H1 (cell line): ENCODE results near the gene LCN12. TPM values are rescaled to one million over a fixed set of nuclear protein-coding genes. Genes with fewer than 3 reads are reported as not detected.

Source experiments
- CTCF ChIA-PET: fragments of 300-600 bp; sonication (Branson Sonifier 250); formaldehyde crosslinking; loops from one replicate; lab custom pipeline; 2021; ENCODE audit not compliant: partially characterized antibody; lab: Charles Lee
- POLR2A ChIA-PET: fragments of 300-600 bp; sonication (Branson Sonifier 250); formaldehyde crosslinking; loops from one replicate; lab custom pipeline; 2021; ENCODE audit warnings: inconsistent platforms; ENCODE audit not compliant: partially characterized antibody; lab: Charles Lee
- DNase-seq, 2 experiments: peaks; one replicate each; pipeline versions ENCODE4 v3.0.0 to v3.0.0-alpha.2; 2010 to 2022; ENCODE audit warnings: low spot score in 2 of 2, low read depth in 1 of 2, mixed read lengths in 1 of 2
- FAIRE-seq: peaks from 2 replicates; lab custom pipeline; 2011; peaks lifted over from hg19 to GRCh38; lab: Jason Lieb, UNC
- H2AFZ ChIP-seq: 2 replicates; pipeline ENCODE4 v1.8.1; 2012; ENCODE audit warnings: low read length, inconsistent platforms
- H2AK5ac ChIP-seq: 2 replicates; pipeline ENCODE4 v1.6.1; 2013; ENCODE audit warnings: low read depth, low read length
- H2BK120ac ChIP-seq: replicated peaks from 2 replicates; pipeline ENCODE3; 2013; ENCODE audit warnings: low read depth, low read length, inconsistent platforms
- H2BK12ac ChIP-seq: 2 replicates; pipeline ENCODE4 v1.6.1; 2013; ENCODE audit warnings: low read depth, low read length
- H2BK15ac ChIP-seq: 2 replicates; pipeline ENCODE4 v1.6.1; 2013; ENCODE audit warnings: low read length
- H2BK20ac ChIP-seq: 2 replicates; pipeline ENCODE4 v1.6.1; 2013; ENCODE audit warnings: low read length
- H2BK5ac ChIP-seq: 2 replicates; pipeline ENCODE4 v1.6.1; 2013; ENCODE audit warnings: low read depth, low read length
- H3K14ac ChIP-seq: 2 replicates; pipeline ENCODE4 v1.6.1; 2013; ENCODE audit warnings: inconsistent platforms; ENCODE audit not compliant: insufficient read length
- H3K18ac ChIP-seq: 2 replicates; pipeline ENCODE4 v1.6.1; 2013; ENCODE audit warnings: low read length; ENCODE audit errors: extremely low read depth
- H3K23ac ChIP-seq: 2 replicates; pipeline ENCODE4 v1.6.1; 2013; ENCODE audit warnings: inconsistent platforms; ENCODE audit not compliant: insufficient read length
- H3K23me2 ChIP-seq: 2 replicates; pipeline ENCODE4 v1.6.1; 2013; ENCODE audit warnings: low read depth, low read length
- H3K27ac ChIP-seq: 2 replicates; pipeline ENCODE4 v1.6.1; 2011; ENCODE audit warnings: low read depth, low read length, inconsistent platforms
- H3K27me3 ChIP-seq, 4 experiments: replicated peaks in 1 of 4; 1 replicate in 1 of 4; 2 replicates in 3 of 4; pipeline versions ENCODE4 v1.6.1 to v1.8.1; 2011 to 2013; ENCODE audit warnings: low read length in 3 of 4, mild to moderate bottlenecking in 3 of 4, inconsistent platforms in 2 of 4, mixed read lengths in 2 of 4, moderate library complexity in 1 of 4; ENCODE audit not compliant: control insufficient read depth in 3 of 4, insufficient read depth in 3 of 4; ENCODE audit errors: extremely low read depth in 1 of 4
- H3K36me3 ChIP-seq, 4 experiments: 2 replicates each; pipeline versions ENCODE4 v1.6.1 to v1.8.1; 2011 to 2013; ENCODE audit warnings: mild to moderate bottlenecking in 4 of 4, low read length in 3 of 4, moderate library complexity in 2 of 4, control low read depth in 1 of 4, inconsistent platforms in 1 of 4; ENCODE audit not compliant: insufficient read depth in 4 of 4, control insufficient read depth in 2 of 4
- H3K4ac ChIP-seq: replicated peaks from 2 replicates; pipeline ENCODE3; 2013; ENCODE audit warnings: low read length, low read depth, mixed read lengths, inconsistent platforms; ENCODE audit not compliant: insufficient read length
- H3K4me1 ChIP-seq, 4 experiments: replicated peaks in 1 of 4; 1 replicate in 1 of 4; 2 replicates in 3 of 4; pipeline versions ENCODE4 v1.6.1 to v1.8.1; 2011 to 2013; ENCODE audit warnings: low read length in 3 of 4, inconsistent platforms in 2 of 4, mixed read lengths in 1 of 4; ENCODE audit not compliant: insufficient read depth in 4 of 4, control insufficient read depth in 3 of 4
- H3K4me2 ChIP-seq, 2 experiments: 2 replicates each; pipeline versions ENCODE4 v1.6.1 to v1.8.1; 2011 to 2013; ENCODE audit warnings: low read depth in 2 of 2, low read length in 2 of 2, control low read depth in 1 of 2, inconsistent platforms in 1 of 2, mild to moderate bottlenecking in 1 of 2; ENCODE audit not compliant: insufficient read depth in 1 of 2
- H3K4me3 ChIP-seq, 4 experiments: fragments of 200-600, 300-600 bp in 1 of 4; sonication (generic), shearing (Covaris generic), sonication (Bioruptor Twin) in 1 of 4; 2 replicates each; pipeline versions ENCODE4 v1.5.1 to v1.8.1; 2011 to 2016; ENCODE audit warnings: low read length in 4 of 4, low read depth in 3 of 4, control low read depth in 2 of 4, inconsistent platforms in 2 of 4, mild to moderate bottlenecking in 2 of 4, mixed read lengths in 1 of 4, moderate library complexity in 1 of 4; ENCODE audit not compliant: insufficient read depth in 2 of 4; ENCODE audit errors: extremely low read depth in 1 of 4
- H3K56ac ChIP-seq: replicated peaks from 2 replicates; pipeline ENCODE3; 2013; ENCODE audit warnings: low read depth, mild to moderate bottlenecking, mixed read lengths, low read length, inconsistent platforms; ENCODE audit not compliant: insufficient read length
- H3K79me1 ChIP-seq: 2 replicates; pipeline ENCODE4 v1.6.1; 2013; ENCODE audit warnings: low read depth, low read length, control low read depth
- H3K79me2 ChIP-seq, 2 experiments: 2 replicates each; pipeline versions ENCODE4 v1.6.1 to v1.8.1; 2012 to 2013; ENCODE audit warnings: low read length in 2 of 2, mild to moderate bottlenecking in 2 of 2, inconsistent platforms in 1 of 2; ENCODE audit not compliant: insufficient read depth in 2 of 2, control insufficient read depth in 1 of 2
- H3K9ac ChIP-seq, 4 experiments: replicated peaks in 1 of 4; 1 replicate in 1 of 4; 2 replicates in 3 of 4; pipeline versions ENCODE4 v1.6.1 to v1.8.1; 2011 to 2013; ENCODE audit warnings: low read depth in 3 of 4, low read length in 3 of 4, control low read depth in 2 of 4, mild to moderate bottlenecking in 2 of 4, moderate library complexity in 2 of 4, inconsistent platforms in 1 of 4; ENCODE audit errors: extremely low read depth in 1 of 4
- H3K9me3 ChIP-seq, 2 experiments: 2 replicates each; pipeline versions ENCODE4 v1.6.1 to v1.8.1; 2012 to 2013; ENCODE audit warnings: mild to moderate bottlenecking in 2 of 2, moderate library complexity in 2 of 2, control low read depth in 1 of 2, inconsistent platforms in 1 of 2, low read depth in 1 of 2, low read length in 1 of 2, mixed read lengths in 1 of 2; ENCODE audit not compliant: insufficient read depth in 2 of 2
- H4K20me1 ChIP-seq, 2 experiments: replicated peaks in 1 of 2; 2 replicates each; pipeline versions ENCODE3 to v1.8.1; 2011 to 2013; ENCODE audit warnings: inconsistent platforms in 2 of 2, low read length in 2 of 2, mild to moderate bottlenecking in 1 of 2; ENCODE audit not compliant: insufficient read depth in 2 of 2, control insufficient read depth in 1 of 2
- H4K5ac ChIP-seq: 2 replicates; pipeline ENCODE4 v1.6.1; 2013; ENCODE audit warnings: low read length, low read depth, mixed read lengths, inconsistent platforms; ENCODE audit not compliant: insufficient read length
- H4K8ac ChIP-seq: 2 replicates; pipeline ENCODE4 v1.8.0; 2013; ENCODE audit warnings: mild to moderate bottlenecking, moderate library complexity, low read length, inconsistent platforms; ENCODE audit not compliant: insufficient read depth; ENCODE audit errors: extremely low read depth
- H4K91ac ChIP-seq: replicated peaks from 2 replicates; pipeline ENCODE3; 2013; ENCODE audit warnings: low read length, mixed read lengths, inconsistent platforms; ENCODE audit not compliant: insufficient read length
- GABPA ChIP-seq: IDR thresholded peaks from 2 replicates; pipeline ENCODE4 v1.6.1; 2011; ENCODE audit warnings: mild to moderate bottlenecking, low read length, moderate library complexity, borderline replicate concordance; ENCODE audit not compliant: insufficient read depth
- POLR2AphosphoS5 ChIP-seq: IDR thresholded peaks from 2 replicates; pipeline ENCODE4 v1.6.1; 2011; ENCODE audit warnings: low read depth, low read length
- SAP30 ChIP-seq: fragments of 300-600 bp; sonication (generic); IDR thresholded peaks from 2 replicates; pipeline ENCODE4 v1.7.1; 2012; ENCODE audit warnings: low read length, moderate library complexity, mild to moderate bottlenecking, inconsistent platforms; ENCODE audit not compliant: insufficient read depth, insufficient replicate concordance
- WGBS, 2 experiments: shearing (Covaris generic) in 1 of 2; methylation state at CpG; one replicate each; pipeline versions ENCODE4 v1.1.6 to v1.1.7; 2013 to 2015; ENCODE audit warnings: low lambda C conversion rate in 2 of 2, mixed read lengths in 2 of 2, inconsistent platforms in 1 of 2, low coverage in 1 of 2, missing lambda C conversion rate in 1 of 2; ENCODE audit not compliant: insufficient replicate concordance in 2 of 2, insufficient coverage in 1 of 2, insufficient read length in 1 of 2; ENCODE audit errors: extremely low coverage in 1 of 2, missing lambda C conversion rate in 1 of 2; 5-methylcytosine and 5-hydroxymethylcytosine counted together
- polyA plus RNA-seq, 7 experiments: library from polyadenylated mRNA; depleted of rRNA in 3 of 7; stranded (reverse) in 5 of 7; unstranded in 2 of 7; fragments of >200 nt in 5 of 7; fragments of 200-250 nt in 2 of 7; gene quantifications; 1 replicate in 5 of 7; 2 replicates in 1 of 7; 4 replicates in 1 of 7; pipeline versions ENCODE4 v1.2.1 to v1.2.3, GENCODE V29; 2011 to 2013; ENCODE audit warnings: missing spikeins in 2 of 7, mixed read lengths in 2 of 7
- total RNA-seq: library from RNA; stranded (reverse); fragmentation: NEBNext Ultra II Directional; extraction: Animal tissue kit (Norgen Biotek cat#: 25700); gene quantifications from 2 replicates; pipeline ENCODE4 v1.2.1, GENCODE V29; 2021

The LCN12 gene
- total and polyA plus RNA-seq, 2 of the 8 experiments (the other 6 are each of a cell fraction or from before 2014, with no cell fraction given): 1.1 to 1.7 TPM

GRCh38 chr9:136972743-136973142 is 20.7 kb downstream of the LCN12 start:
- H3K4me3 ChIP-seq: no peak overlapping the region
- no peak overlapping the region for H4K91ac ChIP-seq
- no peak overlapping the region for H2BK120ac ChIP-seq
- no peak overlapping the region for H2AK5ac ChIP-seq
- peaks cover 4% of the 10 kb centered on the region; the same call in 1 of the 2 replicates for H3K23me2 ChIP-seq
- H4K20me1 ChIP-seq: peaks cover 0 to 2% of the 10 kb centered on the region in 2 experiments
- no peak overlapping the region for H2AFZ ChIP-seq
- no peak for DNase-seq
- no peak overlapping the region for H3K4ac ChIP-seq
- WGBS, 2 experiments: 87% methylated on average over 12 of the region's 13 CpGs; no CpG with 5 or more reads in 1 of the 2 experiments
- FAIRE-seq: no peak
- H3K27ac ChIP-seq: no peak overlapping the region
- H3K79me1 ChIP-seq: no peaks in the 10 kb centered on the region
- H3K4me1 ChIP-seq: peaks cover 0 to 8% (median 3%) of the 10 kb centered on the region in 4 experiments; a peak in 4 of 7 replicates
- H3K36me3 ChIP-seq: no peaks in the 10 kb centered on the region
- no peaks in the 10 kb centered on the region for H3K9me3 ChIP-seq
- no peaks in the 10 kb centered on the region for H3K79me2 ChIP-seq
- POLR2A ChIA-PET: no interaction called here
- H3K23ac ChIP-seq: no peak overlapping the region
- CTCF ChIA-PET: interaction anchor here (0.9 to 9.4 kb wide), 5 partner anchors 12 to 63 kb away, joined by 3 to 38 read pairs (median 12); partner anchors contain the start of gene LCN12
- H2BK15ac ChIP-seq: no peak overlapping the region
- H2BK12ac ChIP-seq: no peak overlapping the region
- no peak overlapping the region for H3K56ac ChIP-seq
- no peak overlapping the region for H3K18ac ChIP-seq
- H3K9ac ChIP-seq: no peak overlapping the region
- H2BK5ac ChIP-seq: no peak overlapping the region
- H3K4me2 ChIP-seq: no peak overlapping the region
- no peak for TF ChIP-seq POLR2AphosphoS5
- TF ChIP-seq GABPA: no peak
- TF ChIP-seq SAP30: no peak
- H4K5ac ChIP-seq: no peak overlapping the region
- H4K8ac ChIP-seq: 0 out of 2 replicates have a peak overlapping the region, but pooled peaks have one; percentile 51
- no peak overlapping the region for H3K14ac ChIP-seq
- H2BK20ac ChIP-seq: no peak overlapping the region
- peaks cover 0 to 5% (median 2%) of the 10 kb centered on the region in 4 experiments; a peak in 2 of 7 replicates for H3K27me3 ChIP-seq
